Measurements from ENCODE around the gene GALNT2.

DNA sequence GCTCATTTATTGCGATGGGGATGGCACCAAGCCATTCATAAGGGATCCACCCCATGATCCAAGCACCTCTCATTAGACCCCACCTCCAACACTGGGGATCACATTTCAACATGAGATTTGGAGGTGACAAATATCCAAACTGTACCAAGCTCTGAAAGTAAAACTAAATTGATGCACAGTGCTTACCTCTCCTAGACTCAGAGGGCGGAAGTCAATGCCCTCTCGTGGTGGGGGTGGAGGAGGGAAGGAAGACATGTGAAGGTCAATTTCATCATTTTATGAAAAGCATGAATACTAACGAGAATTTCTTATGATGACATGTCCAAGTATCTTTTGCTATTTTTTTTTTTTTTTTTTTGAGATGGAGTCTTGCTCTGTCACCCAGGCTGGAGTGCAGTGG, 239.1 kb downstream of the GALNT2 start:
- TF ChIP-seq POLR2A (IDR thresholded peaks at IDR 0.05; ENCODE audit: low read depth, low read length) (no peak), RCOR1 (IDR thresholded peaks at IDR 0.05; ENCODE audit: insufficient replicate concordance, low read length) (no peak), MXI1 (IDR thresholded peaks at IDR 0.05; ENCODE audit: borderline replicate concordance, low read depth, low read length) (no peak)

All from IMR-90 (cell line).